Measurements from ENCODE around the gene PASK. TPM values are rescaled to one million over a fixed set of nuclear protein-coding genes. Genes with fewer than 3 reads are reported as not detected.

The PASK gene
- total RNA-seq, 6 donors from 2014 or later: 4.3 to 18.9 (median 13.8) TPM

DNA sequence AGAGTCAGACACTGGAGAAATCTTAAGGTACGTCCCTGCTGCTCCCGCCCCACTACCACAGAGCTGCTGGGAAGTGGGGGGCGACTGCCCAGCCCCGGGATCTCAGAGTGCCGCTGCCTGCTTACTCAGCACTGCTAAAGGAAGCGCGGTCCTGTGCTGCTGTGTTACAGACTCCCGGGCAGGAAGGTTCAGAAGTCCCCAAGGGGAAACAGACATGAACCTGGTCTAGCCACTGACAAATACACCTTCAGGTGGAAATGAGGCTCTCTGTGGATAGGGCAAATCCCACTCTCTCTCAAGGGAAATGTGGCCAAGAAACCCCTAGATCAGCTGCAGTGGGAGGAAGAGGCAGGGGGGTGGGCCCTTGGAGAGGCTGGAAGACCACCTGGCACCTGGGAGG is 60.9 kb downstream of the PASK start:
- no peak overlapping the region for H3K4me3 ChIP-seq
- H3K27ac ChIP-seq: peak overlapping the region; percentile 47 to 54 (median 48)
- peaks cover 4 to 83% (median 49%) of the 10 kb centered on the region in 4 donors for H3K36me3 ChIP-seq
- H3K4me1 ChIP-seq: peaks cover 0 to 19% (median 10%) of the 10 kb centered on the region in 4 donors
- H3K27me3 ChIP-seq: no peaks in the 10 kb centered on the region
- 69 to 74% methylated on average over 8 of the region's 8 CpGs for WGBS, 2 donors
- no peak for TF ChIP-seq POLR2AphosphoS5 (IDR thresholded peaks at IDR 0.05)
- TF ChIP-seq EP300 (IDR thresholded peaks at IDR 0.05): no peak
- TF ChIP-seq POLR2A (IDR thresholded peaks at IDR 0.05): no peak
- TF ChIP-seq, protein P1, sequence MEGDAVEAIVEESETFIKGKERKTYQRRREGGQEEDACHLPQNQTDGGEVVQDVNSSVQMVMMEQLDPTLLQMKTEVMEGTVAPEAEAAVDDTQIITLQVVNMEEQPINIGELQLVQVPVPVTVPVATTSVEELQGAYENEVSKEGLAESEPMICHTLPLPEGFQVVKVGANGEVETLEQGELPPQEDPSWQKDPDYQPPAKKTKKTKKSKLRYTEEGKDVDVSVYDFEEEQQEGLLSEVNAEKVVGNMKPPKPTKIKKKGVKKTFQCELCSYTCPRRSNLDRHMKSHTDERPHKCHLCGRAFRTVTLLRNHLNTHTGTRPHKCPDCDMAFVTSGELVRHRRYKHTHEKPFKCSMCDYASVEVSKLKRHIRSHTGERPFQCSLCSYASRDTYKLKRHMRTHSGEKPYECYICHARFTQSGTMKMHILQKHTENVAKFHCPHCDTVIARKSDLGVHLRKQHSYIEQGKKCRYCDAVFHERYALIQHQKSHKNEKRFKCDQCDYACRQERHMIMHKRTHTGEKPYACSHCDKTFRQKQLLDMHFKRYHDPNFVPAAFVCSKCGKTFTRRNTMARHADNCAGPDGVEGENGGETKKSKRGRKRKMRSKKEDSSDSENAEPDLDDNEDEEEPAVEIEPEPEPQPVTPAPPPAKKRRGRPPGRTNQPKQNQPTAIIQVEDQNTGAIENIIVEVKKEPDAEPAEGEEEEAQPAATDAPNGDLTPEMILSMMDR (IDR thresholded peaks at IDR 0.05): no peak
- no peaks in the 10 kb centered on the region for H3K9me3 ChIP-seq
- ATAC-seq (ENCODE audit: low FRiP score in 2 of 2) (no peak), DNase-seq (peak in 1 of 2 donors; percentile 43)

DNA sequence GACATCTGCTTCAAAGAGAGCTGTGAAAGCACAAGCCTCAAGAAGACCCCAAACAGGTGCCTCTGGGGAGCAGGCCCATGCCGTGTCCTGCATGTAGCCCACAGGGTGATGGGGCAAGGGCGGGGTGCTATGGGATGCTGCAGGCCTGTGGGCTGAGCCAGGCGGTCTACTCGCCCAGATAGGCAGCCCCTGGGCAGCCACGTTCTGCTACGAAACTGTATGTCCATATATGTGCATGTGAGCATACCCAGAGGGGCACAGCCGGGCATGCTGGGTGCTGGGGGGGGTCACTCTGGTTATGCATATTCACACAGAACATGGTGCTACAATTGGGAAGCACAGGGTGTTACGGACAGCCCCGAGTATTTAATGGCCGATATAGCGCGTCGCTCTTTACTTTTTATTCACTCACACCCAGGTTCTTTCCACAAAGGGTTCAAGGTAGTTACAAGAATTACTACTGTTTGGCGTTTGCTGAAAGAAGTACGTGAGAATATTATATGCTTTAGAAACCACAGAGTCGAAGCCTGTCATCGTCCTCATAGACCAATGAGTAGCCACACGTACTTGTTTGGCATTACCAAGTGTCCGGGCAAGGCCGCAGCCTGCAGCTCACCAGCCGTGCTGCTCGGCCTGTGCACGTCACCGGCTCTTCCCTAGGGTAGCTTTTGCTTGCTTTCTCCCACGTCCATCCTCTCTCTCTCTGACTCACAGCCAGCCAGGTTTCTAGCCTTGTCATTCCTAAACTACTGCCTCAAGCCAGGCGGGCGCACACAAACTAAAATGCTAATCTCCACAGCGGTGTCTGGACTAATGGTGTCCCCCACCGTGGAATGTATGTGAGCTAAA is 61.6 kb downstream of the PASK start:
- peak in 1 of 2 donors; percentile 40 for DNase-seq
- H3K27ac ChIP-seq: peak overlapping the region in 1 of 4 donors; percentile 54
- H3K4me1 ChIP-seq: peaks cover 0 to 13% (median 9%) of the 10 kb centered on the region in 4 donors
- no peaks in the 10 kb centered on the region for H3K27me3 ChIP-seq
- H3K9me3 ChIP-seq: no peaks in the 10 kb centered on the region
- peaks cover 4 to 75% (median 43%) of the 10 kb centered on the region in 4 donors for H3K36me3 ChIP-seq
- ATAC-seq (ENCODE audit: low FRiP score in 2 of 2): no peak
- WGBS, 2 donors: 92 to 94% methylated on average over 29 of the region's 29 CpGs
- no peak overlapping the region for H3K4me3 ChIP-seq
- TF ChIP-seq EP300 (IDR thresholded peaks at IDR 0.05) (no peak), POLR2A (IDR thresholded peaks at IDR 0.05) (no peak), POLR2AphosphoS5 (IDR thresholded peaks at IDR 0.05) (no peak)
- TF ChIP-seq, protein P1 (IDR thresholded peaks at IDR 0.05): no peak

DNA sequence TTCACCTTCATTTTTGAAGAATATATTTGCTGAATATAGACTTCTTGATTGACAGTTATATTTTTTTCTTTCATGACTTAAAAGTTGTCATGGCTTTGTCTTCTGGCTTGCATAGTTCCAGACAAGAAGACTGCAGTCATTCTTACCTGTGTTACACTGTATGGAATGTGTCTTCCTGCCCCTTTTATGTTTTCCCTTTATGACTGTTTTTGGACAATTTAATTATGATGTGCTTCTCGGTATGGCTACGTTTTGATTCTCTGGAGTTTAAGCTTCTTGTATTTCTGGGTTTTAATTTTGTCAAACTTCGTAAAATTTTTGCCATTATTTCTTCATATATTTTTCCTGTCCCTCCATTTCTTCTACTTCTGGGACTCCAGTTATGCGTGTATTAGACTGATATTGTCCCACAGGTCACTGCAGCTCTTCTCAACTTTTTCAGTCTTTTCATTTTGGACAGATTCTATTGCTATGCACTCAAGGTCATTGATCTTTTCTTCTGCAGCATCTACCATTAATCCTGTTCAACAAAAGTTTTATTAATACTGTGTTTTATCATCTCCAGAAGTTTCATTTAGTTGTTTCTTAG is 64.3 kb downstream of the PASK start:
- no peak for DNase-seq
- TF ChIP-seq, protein P1 (IDR thresholded peaks at IDR 0.05): no peak
- TF ChIP-seq POLR2A (IDR thresholded peaks at IDR 0.05) (no peak), POLR2AphosphoS5 (IDR thresholded peaks at IDR 0.05) (no peak), EP300 (IDR thresholded peaks at IDR 0.05) (no peak)
- WGBS, 2 donors: 94 to 95% methylated on average over 4 of the region's 4 CpGs

DNA sequence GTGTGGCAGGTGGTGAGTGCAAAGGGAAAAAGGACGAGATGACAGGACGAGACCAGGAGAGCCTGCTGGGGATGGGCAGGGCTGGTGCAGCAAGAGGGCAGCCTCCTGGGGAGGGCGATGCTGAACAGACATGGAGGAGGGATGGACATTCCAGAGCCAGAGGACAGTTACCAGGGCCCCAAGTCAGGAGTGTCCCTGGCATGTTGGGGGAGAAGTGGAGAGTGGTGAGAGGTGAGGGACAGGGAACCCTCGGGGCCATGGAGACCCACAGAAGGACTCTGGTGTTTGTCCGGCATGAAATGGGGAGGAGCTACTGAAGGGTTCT is 66.2 kb downstream of the PASK start:
- H3K36me3 ChIP-seq: peaks cover 4 to 32% (median 15%) of the 10 kb centered on the region in 4 donors
- H3K9me3 ChIP-seq: no peaks in the 10 kb centered on the region
- H3K4me1 ChIP-seq: peaks cover 0 to 7% (median 6%) of the 10 kb centered on the region in 4 donors
- 85 to 88% methylated on average over 5 of the region's 5 CpGs for WGBS, 2 donors
- H3K27ac ChIP-seq: no peak overlapping the region
- TF ChIP-seq POLR2AphosphoS5 (IDR thresholded peaks at IDR 0.05) (no peak), EP300 (IDR thresholded peaks at IDR 0.05) (no peak), POLR2A (IDR thresholded peaks at IDR 0.05) (no peak)
- TF ChIP-seq, protein P1 (IDR thresholded peaks at IDR 0.05): no peak
- H3K4me3 ChIP-seq: no peak overlapping the region
- DNase-seq (no peak), ATAC-seq (ENCODE audit: low FRiP score in 2 of 2) (no peak)
- no peaks in the 10 kb centered on the region for H3K27me3 ChIP-seq

More for the DNA sequence above, 64.3 kb downstream of the PASK start:
- no peak overlapping the region for H3K27ac ChIP-seq
- H3K27me3 ChIP-seq: no peaks in the 10 kb centered on the region
- peaks cover 4 to 50% (median 30%) of the 10 kb centered on the region in 4 donors for H3K36me3 ChIP-seq
- ATAC-seq (ENCODE audit: low FRiP score in 2 of 2): no peak
- H3K9me3 ChIP-seq: no peaks in the 10 kb centered on the region
- H3K4me1 ChIP-seq: peaks cover 0 to 18% (median 4%) of the 10 kb centered on the region in 4 donors
- H3K4me3 ChIP-seq: no peak overlapping the region
